GM23338 (cell line): ENCODE data around the gene KIRREL3. TPM values are rescaled to one million over a fixed set of nuclear protein-coding genes. Genes with fewer than 3 reads are reported as not detected.

ENCODE experiments used
- ATAC-seq: fragments of 200-7000 bp; cut with Tn5 transposase; 3 replicates; pipeline ENCODE4 v1.9.1; 2020
- DNase-seq: peaks from one replicate; pipeline ENCODE4 v3.0.0-alpha.2; 2015; ENCODE audit warnings: low spot score
- H2AFZ ChIP-seq: fragments of 200-600 bp; sonication (generic); 2 replicates; pipeline ENCODE4 v1.8.0; 2016; ENCODE audit warnings: antibody characterized with exemption, mild to moderate bottlenecking, moderate library complexity
- H3F3A ChIP-seq: fragments of 200-600 bp; sonication (generic); replicated peaks from 2 replicates; pipeline ENCODE4 v1.8.0; 2017; ENCODE audit warnings: antibody characterized with exemption, mixed run types, low read depth
- H3K27ac ChIP-seq: fragments of 200-600 bp; sonication (generic); 2 replicates; pipeline ENCODE4 v1.6.1; 2016; ENCODE audit warnings: low read depth
- H3K27me3 ChIP-seq: fragments of 200-600 bp; sonication (generic); 2 replicates; pipeline ENCODE4 v1.8.0; 2016; ENCODE audit warnings: mild to moderate bottlenecking, mixed run types, moderate library complexity; ENCODE audit not compliant: insufficient read depth
- H3K36me3 ChIP-seq: fragments of 200-600 bp; sonication (generic); 2 replicates; pipeline ENCODE4 v1.8.0; 2016; ENCODE audit warnings: mild to moderate bottlenecking; ENCODE audit not compliant: insufficient read depth
- H3K4me1 ChIP-seq: fragments of 200-600 bp; sonication (generic); 2 replicates; pipeline ENCODE4 v1.8.0; 2016; ENCODE audit warnings: mild to moderate bottlenecking, moderate library complexity; ENCODE audit not compliant: insufficient read depth
- H3K4me2 ChIP-seq: fragments of 200-600 bp; sonication (generic); 2 replicates; pipeline ENCODE4 v1.7.1; 2017; ENCODE audit warnings: mixed run types
- H3K4me3 ChIP-seq: fragments of 200-600 bp; sonication (generic); 2 replicates; pipeline ENCODE4 v1.6.1; 2016; ENCODE audit warnings: mixed run types
- H3K79me2 ChIP-seq: fragments of 200-600 bp; sonication (generic); replicated peaks from 2 replicates; pipeline ENCODE4 v1.8.0; 2017; ENCODE audit warnings: mild to moderate bottlenecking; ENCODE audit not compliant: insufficient read depth
- H3K9me2 ChIP-seq: fragments of 200-600 bp; sonication (generic); 2 replicates; pipeline ENCODE4 v1.8.0; 2017; ENCODE audit not compliant: insufficient read depth
- H4K20me1 ChIP-seq: fragments of 200-600 bp; sonication (generic); replicated peaks from 2 replicates; pipeline ENCODE4 v1.8.0; 2017; ENCODE audit warnings: mild to moderate bottlenecking; ENCODE audit not compliant: insufficient read depth
- H3K27ac Mint-ChIP-seq: 2 replicates; pipeline ENCODE4 v1.8.0; 2020; ENCODE audit warnings: inconsistent platforms, mild to moderate bottlenecking, moderate library complexity, mixed read lengths
- H3K27me3 Mint-ChIP-seq: 3 replicates; pipeline ENCODE4 v1.8.0; 2022; ENCODE audit warnings: low read depth, mild to moderate bottlenecking, moderate library complexity, mixed read lengths, inconsistent platforms; ENCODE audit not compliant: insufficient read depth, poor library complexity
- H3K36me3 Mint-ChIP-seq: 3 replicates; pipeline ENCODE4 v1.8.0; 2021; ENCODE audit warnings: low read depth, mild to moderate bottlenecking, inconsistent platforms, moderate library complexity, mixed read lengths
- H3K4me1 Mint-ChIP-seq: 3 replicates; pipeline ENCODE4 v1.8.0; 2020; ENCODE audit warnings: mild to moderate bottlenecking, inconsistent platforms, mixed read lengths
- H3K4me3 Mint-ChIP-seq: 3 replicates; pipeline ENCODE4 v1.8.0; 2021; ENCODE audit warnings: moderate library complexity, mild to moderate bottlenecking, inconsistent platforms, mixed read lengths
- H3K9me3 Mint-ChIP-seq: 3 replicates; pipeline ENCODE4 v1.8.0; 2020; ENCODE audit warnings: moderate library complexity, mild to moderate bottlenecking, inconsistent platforms, mixed read lengths
- EZH2 ChIP-seq: fragments of 200-600 bp; sonication (generic); IDR thresholded peaks from one replicate; pipeline ENCODE4 v1.8.0; 2017; ENCODE audit warnings: antibody characterized with exemption, mild to moderate bottlenecking, low read depth; ENCODE audit not compliant: unreplicated experiment
- JUNB ChIP-seq: IDR thresholded peaks from one replicate; pipeline ENCODE4 v1.6.1; 2016; ENCODE audit warnings: antibody characterized with exemption; ENCODE audit not compliant: unreplicated experiment
- NANOG ChIP-seq: IDR thresholded peaks from 2 replicates; pipeline ENCODE4 v1.6.1; 2016; ENCODE audit warnings: antibody characterized with exemption, borderline replicate concordance
- POLR2AphosphoS5 ChIP-seq: IDR thresholded peaks from 2 replicates; pipeline ENCODE4 v1.6.1; 2016; ENCODE audit warnings: antibody characterized with exemption, low read depth
- ZNF114 ChIP-seq: fragments of 250-450 bp; sonication (Bioruptor Pico); IDR thresholded peaks from 2 replicates; pipeline ENCODE4 v1.5.0; 2020; ENCODE audit warnings: mild to moderate bottlenecking, moderate library complexity
- ZNF462 ChIP-seq: fragments of 250-450 bp; sonication (Bioruptor Pico); IDR thresholded peaks from 2 replicates; pipeline ENCODE4 v1.5.0; 2020; ENCODE audit warnings: mild to moderate bottlenecking, moderate library complexity
- polyA plus RNA-seq: library from polyadenylated mRNA; unstranded; fragments of >200 nt; fragmentation: Nextera tagmentation; extraction: Ambion mirVana; gene quantifications from 2 replicates; pipeline ENCODE4 v1.2.1, GENCODE V29; 2016
- total RNA-seq: library from RNA; depleted of rRNA; stranded (reverse); fragments of >200 nt; shearing (Covaris generic); gene quantifications from 2 replicates; pipeline ENCODE4 v1.2.3, GENCODE V29; 2014
- TF ChIP-seq, protein P1 (sequence below), 2 experiments: fragments of 200-600 bp in 1 of 2; sonication (generic) in 1 of 2; conservative IDR thresholded peaks; 2 replicates each; pipeline versions ENCODE4 v1.5.1 to v1.6.1; 2016 to 2017; ENCODE audit warnings: antibody characterized with exemption in 2 of 2, low read depth in 2 of 2, mild to moderate bottlenecking in 2 of 2, moderate library complexity in 1 of 2

KIRREL3 gene
- total and polyA plus RNA-seq, 2 experiments from 2014 or later: 0.13 to 1.5 TPM

- no peaks in the 10 kb centered on the region for H3K36me3 ChIP-seq
Measured at GRCh38 chr11:126804363-126804762, 196.2 kb downstream of the KIRREL3 start.

More at GRCh38 chr11:126804363-126804762, 196.2 kb downstream of the KIRREL3 start:
- Histone ChIP-seq H3K4me3 (no peak overlapping the region), H3K79me2 (no peaks in the 10 kb centered on the region), H3K9me2 (no peaks in the 10 kb centered on the region), H3K4me2 (no peak overlapping the region), H3K27me3 (no peaks in the 10 kb centered on the region), H3K27ac (no peak overlapping the region), H2AFZ (no peak overlapping the region), H3F3A (no peaks in the 10 kb centered on the region), H4K20me1 (no peaks in the 10 kb centered on the region), H3K4me1 (peaks cover 4% of the 10 kb centered on the region; the same call in 1 of the 2 replicates)
- H3K27me3 Mint-ChIP-seq: no peaks in the 10 kb centered on the region
- no peaks in the 10 kb centered on the region; the same call in 2 of the 3 replicates for H3K36me3 Mint-ChIP-seq
- ATAC-seq (no peak), DNase-seq (no peak)
- H3K27ac Mint-ChIP-seq: no peak overlapping the region
- no peaks in the 10 kb centered on the region for H3K9me3 Mint-ChIP-seq
- H3K4me3 Mint-ChIP-seq: no peak overlapping the region
- H3K4me1 Mint-ChIP-seq: peaks cover 16% of the 10 kb centered on the region
- TF ChIP-seq ZNF114 (CRISPR knock-in tag) (no peak), EZH2 (no peak), ZNF462 (CRISPR knock-in tag) (no peak), POLR2AphosphoS5 (no peak), NANOG (no peak), JUNB (no peak)
- TF ChIP-seq, protein P1, sequence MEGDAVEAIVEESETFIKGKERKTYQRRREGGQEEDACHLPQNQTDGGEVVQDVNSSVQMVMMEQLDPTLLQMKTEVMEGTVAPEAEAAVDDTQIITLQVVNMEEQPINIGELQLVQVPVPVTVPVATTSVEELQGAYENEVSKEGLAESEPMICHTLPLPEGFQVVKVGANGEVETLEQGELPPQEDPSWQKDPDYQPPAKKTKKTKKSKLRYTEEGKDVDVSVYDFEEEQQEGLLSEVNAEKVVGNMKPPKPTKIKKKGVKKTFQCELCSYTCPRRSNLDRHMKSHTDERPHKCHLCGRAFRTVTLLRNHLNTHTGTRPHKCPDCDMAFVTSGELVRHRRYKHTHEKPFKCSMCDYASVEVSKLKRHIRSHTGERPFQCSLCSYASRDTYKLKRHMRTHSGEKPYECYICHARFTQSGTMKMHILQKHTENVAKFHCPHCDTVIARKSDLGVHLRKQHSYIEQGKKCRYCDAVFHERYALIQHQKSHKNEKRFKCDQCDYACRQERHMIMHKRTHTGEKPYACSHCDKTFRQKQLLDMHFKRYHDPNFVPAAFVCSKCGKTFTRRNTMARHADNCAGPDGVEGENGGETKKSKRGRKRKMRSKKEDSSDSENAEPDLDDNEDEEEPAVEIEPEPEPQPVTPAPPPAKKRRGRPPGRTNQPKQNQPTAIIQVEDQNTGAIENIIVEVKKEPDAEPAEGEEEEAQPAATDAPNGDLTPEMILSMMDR (conservative IDR thresholded peaks at IDR 0.05; ENCODE audit: low read depth in 2 of 2): no peak
